Tibial nerve (tissue), 4 donors: ENCODE results near the gene SPRED1. TPM values are rescaled to one million over a fixed set of nuclear protein-coding genes. Genes with fewer than 3 reads are reported as not detected.

ENCODE experiments used
- DNase-seq, 2 donors: peaks; one replicate each; pipeline ENCODE4 v3.0.0-alpha.2; 2019; ENCODE audit warnings: low spot score in 2 of 2
- H3K27ac ChIP-seq, 4 donors: fragments of 200-600 bp; sonication (generic) in 3 of 4; one replicate each; pipeline ENCODE4 v1.5.1; 2017 to 2019; ENCODE audit warnings: mild to moderate bottlenecking in 1 of 4
- H3K27me3 ChIP-seq, 2 donors: fragments of 200-600 bp; sonication (generic) in 1 of 2; one replicate each; pipeline versions ENCODE4 v1.5.1 to v1.6.0; 2017 to 2019
- H3K36me3 ChIP-seq, 3 donors: fragments of 200-600 bp; sonication (generic); one replicate each; pipeline ENCODE4 v1.5.1; 2018 to 2019
- H3K4me1 ChIP-seq, 4 donors: fragments of 200-600 bp; sonication (generic) in 3 of 4; one replicate each; pipeline ENCODE4 v1.5.1; 2017 to 2019
- H3K4me3 ChIP-seq, 4 donors: fragments of 200-600 bp; sonication (generic) in 3 of 4; one replicate each; pipeline ENCODE4 v1.5.1; 2017 to 2019; ENCODE audit warnings: mild to moderate bottlenecking in 1 of 4, moderate library complexity in 1 of 4
- H3K9me3 ChIP-seq, 4 donors: fragments of 200-600 bp; sonication (generic) in 3 of 4; one replicate each; pipeline ENCODE4 v1.5.1; 2017 to 2019
- EP300 ChIP-seq, 2 donors: sonication (generic); formaldehyde crosslinking; IDR thresholded peaks; one replicate each; pipeline ENCODE4 v1.6.1; 2017; ENCODE audit warnings: antibody characterized with exemption in 2 of 2, mild to moderate bottlenecking in 1 of 2
- POLR2A ChIP-seq, 2 donors: fragments of 450-650 bp; IDR thresholded peaks; one replicate each; pipeline ENCODE4 v1.6.1; 2017; ENCODE audit warnings: antibody characterized with exemption in 2 of 2, mild to moderate bottlenecking in 2 of 2, moderate library complexity in 2 of 2
- WGBS, 2 donors: methylation state at CpG; one replicate each; pipeline ENCODE4 v1.1.5; 2018; 5-methylcytosine and 5-hydroxymethylcytosine counted together
- total RNA-seq, 4 donors: library from RNA; depleted of rRNA; stranded (reverse); fragments of >200 nt; gene quantifications; one replicate each; pipeline ENCODE4 v1.1.0, GENCODE V29; 2016
- TF ChIP-seq, protein P1 (sequence below), 5 experiments: fragments of 200-600 bp in 3 of 5; fragments of 450-650 bp in 2 of 5; sonication (generic) in 3 of 5; IDR thresholded peaks; one replicate each; pipeline ENCODE4 v1.5.1; 2016 to 2019; ENCODE audit warnings: antibody characterized with exemption in 5 of 5, mild to moderate bottlenecking in 3 of 5, moderate library complexity in 2 of 5

SPRED1 gene
- total RNA-seq, 4 donors from 2014 or later = 20.4 to 35.0 (median 29.0) TPM

DNA sequence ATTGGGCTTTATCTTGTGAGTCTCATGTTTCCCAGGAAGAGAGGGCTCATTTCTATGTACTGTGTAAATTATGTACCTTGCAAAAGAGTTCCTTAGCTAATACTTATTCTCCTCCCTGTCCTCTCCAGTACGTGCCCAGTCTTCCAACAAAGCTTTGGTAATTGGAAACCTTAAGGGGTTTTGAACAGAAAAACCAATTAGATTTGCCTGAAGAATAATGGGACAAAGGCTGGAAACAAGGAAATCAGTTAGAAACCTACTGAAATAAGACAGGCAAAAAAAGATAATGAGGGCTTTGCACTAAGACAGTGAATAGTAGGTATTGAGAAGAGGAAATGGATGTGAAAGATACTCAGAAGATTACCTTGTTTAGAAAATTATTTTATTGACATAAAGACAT, 82.5 kb downstream of the SPRED1 start:
- Histone ChIP-seq H3K36me3 (peaks cover 0 to 7% (median 0%) of the 10 kb centered on the region in 3 donors), H3K4me1 (no peaks in the 10 kb centered on the region), H3K27me3 (no peaks in the 10 kb centered on the region), H3K4me3 (no peak overlapping the region), H3K27ac (no peak overlapping the region), H3K9me3 (no peaks in the 10 kb centered on the region)
- 0 to 2% methylated on average over 1 of the region's 1 CpG for WGBS, 2 donors
- TF ChIP-seq EP300 (IDR thresholded peaks at IDR 0.05) = no peak
- TF ChIP-seq POLR2A (IDR thresholded peaks at IDR 0.05) = no peak
- TF ChIP-seq, protein P1, sequence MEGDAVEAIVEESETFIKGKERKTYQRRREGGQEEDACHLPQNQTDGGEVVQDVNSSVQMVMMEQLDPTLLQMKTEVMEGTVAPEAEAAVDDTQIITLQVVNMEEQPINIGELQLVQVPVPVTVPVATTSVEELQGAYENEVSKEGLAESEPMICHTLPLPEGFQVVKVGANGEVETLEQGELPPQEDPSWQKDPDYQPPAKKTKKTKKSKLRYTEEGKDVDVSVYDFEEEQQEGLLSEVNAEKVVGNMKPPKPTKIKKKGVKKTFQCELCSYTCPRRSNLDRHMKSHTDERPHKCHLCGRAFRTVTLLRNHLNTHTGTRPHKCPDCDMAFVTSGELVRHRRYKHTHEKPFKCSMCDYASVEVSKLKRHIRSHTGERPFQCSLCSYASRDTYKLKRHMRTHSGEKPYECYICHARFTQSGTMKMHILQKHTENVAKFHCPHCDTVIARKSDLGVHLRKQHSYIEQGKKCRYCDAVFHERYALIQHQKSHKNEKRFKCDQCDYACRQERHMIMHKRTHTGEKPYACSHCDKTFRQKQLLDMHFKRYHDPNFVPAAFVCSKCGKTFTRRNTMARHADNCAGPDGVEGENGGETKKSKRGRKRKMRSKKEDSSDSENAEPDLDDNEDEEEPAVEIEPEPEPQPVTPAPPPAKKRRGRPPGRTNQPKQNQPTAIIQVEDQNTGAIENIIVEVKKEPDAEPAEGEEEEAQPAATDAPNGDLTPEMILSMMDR (IDR thresholded peaks at IDR 0.05) = no peak
- DNase-seq = no peak

DNA sequence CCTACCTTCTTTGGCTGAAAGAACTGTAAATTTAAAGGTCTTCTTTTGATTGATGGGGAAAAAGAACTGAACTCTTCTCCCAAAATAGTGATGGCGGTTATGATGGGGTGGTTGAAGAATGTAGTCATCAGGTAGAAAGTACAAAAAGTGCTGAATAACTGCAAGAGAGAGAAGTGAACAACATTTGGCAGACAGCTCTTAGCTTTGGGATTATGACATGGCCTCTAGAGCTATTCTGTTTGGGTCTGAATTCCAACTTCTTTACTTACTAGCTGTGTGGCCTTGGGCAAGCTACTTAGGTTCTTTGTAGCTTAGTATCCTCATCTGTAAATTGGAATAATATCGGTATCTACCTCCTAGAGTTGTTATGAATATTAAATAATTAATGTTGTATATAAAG, 91.7 kb downstream of the SPRED1 start:
- Histone ChIP-seq H3K27me3 (no peaks in the 10 kb centered on the region), H3K4me1 (peaks cover 0 to 7% (median 0%) of the 10 kb centered on the region in 4 donors), H3K9me3 (no peaks in the 10 kb centered on the region), H3K4me3 (no peak overlapping the region), H3K27ac (no peak overlapping the region), H3K36me3 (peaks cover 0 to 22% (median 0%) of the 10 kb centered on the region in 3 donors)
- no peak for DNase-seq
- 89 to 98% methylated on average over 2 of the region's 2 CpGs for WGBS, 2 donors
- TF ChIP-seq, protein P1 (IDR thresholded peaks at IDR 0.05) = no peak
- no peak for TF ChIP-seq EP300 (IDR thresholded peaks at IDR 0.05)
- no peak for TF ChIP-seq POLR2A (IDR thresholded peaks at IDR 0.05)

DNA sequence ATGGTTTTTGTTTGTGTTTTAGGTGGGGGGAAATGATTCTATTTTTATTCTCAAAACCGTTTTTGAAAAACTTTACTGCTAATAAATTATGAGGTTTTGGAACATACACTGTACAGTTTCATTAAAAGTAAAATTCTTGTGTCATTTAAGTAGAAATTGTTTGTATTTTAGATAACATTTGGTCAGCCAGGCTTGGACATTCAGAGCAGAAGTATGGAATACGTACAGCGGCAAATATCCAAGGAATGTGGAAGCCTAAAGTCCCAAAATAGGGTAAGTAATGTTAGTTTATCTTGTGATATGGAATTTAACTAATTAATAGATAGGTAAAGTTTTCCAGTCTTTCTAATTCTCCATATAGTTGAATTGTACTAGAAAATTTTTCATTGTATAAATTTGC, 96.6 kb downstream of the SPRED1 start:
- no peak for DNase-seq
- no peak overlapping the region for H3K27ac ChIP-seq
- WGBS, 2 donors = 65 to 66% methylated on average over 3 of the region's 3 CpGs
- peaks cover 0 to 20% (median 0%) of the 10 kb centered on the region in 3 donors for H3K36me3 ChIP-seq
- H3K9me3 ChIP-seq = no peaks in the 10 kb centered on the region
- TF ChIP-seq, protein P1 (IDR thresholded peaks at IDR 0.05) = no peak
- TF ChIP-seq EP300 (IDR thresholded peaks at IDR 0.05) = no peak
- no peak for TF ChIP-seq POLR2A (IDR thresholded peaks at IDR 0.05)
- peaks cover 0 to 18% (median 0%) of the 10 kb centered on the region in 4 donors for H3K4me1 ChIP-seq
- H3K27me3 ChIP-seq = no peaks in the 10 kb centered on the region
- no peak overlapping the region for H3K4me3 ChIP-seq

DNA sequence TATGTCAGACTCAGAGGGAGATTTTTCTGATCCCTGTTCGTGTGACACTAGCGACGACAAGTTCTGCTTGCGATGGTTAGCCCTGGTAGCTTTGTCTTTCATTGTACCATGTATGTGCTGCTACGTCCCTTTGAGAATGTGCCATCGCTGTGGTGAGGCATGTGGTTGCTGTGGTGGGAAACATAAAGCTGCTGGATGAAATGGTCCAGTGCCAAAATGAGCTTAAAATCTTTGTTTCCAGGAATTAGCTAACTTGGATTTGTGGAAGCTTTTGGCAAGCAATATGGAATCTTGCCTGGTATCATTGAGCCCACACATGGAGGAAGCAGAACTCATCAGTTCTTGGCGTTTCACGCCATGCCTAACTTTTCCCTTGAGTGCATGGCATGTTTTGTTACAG, 98.8 kb downstream of the SPRED1 start:
- WGBS, 2 donors = 80% methylated on average over 8 of the region's 8 CpGs
- no peak for DNase-seq
- Histone ChIP-seq H3K4me3 (no peak overlapping the region), H3K27me3 (no peaks in the 10 kb centered on the region), H3K9me3 (no peaks in the 10 kb centered on the region), H3K27ac (no peak overlapping the region), H3K4me1 (peaks cover 0 to 21% (median 0%) of the 10 kb centered on the region in 4 donors), H3K36me3 (peaks cover 0 to 20% (median 0%) of the 10 kb centered on the region in 3 donors)
- TF ChIP-seq, protein P1 (IDR thresholded peaks at IDR 0.05) = no peak
- TF ChIP-seq EP300 (IDR thresholded peaks at IDR 0.05) = no peak
- TF ChIP-seq POLR2A (IDR thresholded peaks at IDR 0.05) = no peak

DNA sequence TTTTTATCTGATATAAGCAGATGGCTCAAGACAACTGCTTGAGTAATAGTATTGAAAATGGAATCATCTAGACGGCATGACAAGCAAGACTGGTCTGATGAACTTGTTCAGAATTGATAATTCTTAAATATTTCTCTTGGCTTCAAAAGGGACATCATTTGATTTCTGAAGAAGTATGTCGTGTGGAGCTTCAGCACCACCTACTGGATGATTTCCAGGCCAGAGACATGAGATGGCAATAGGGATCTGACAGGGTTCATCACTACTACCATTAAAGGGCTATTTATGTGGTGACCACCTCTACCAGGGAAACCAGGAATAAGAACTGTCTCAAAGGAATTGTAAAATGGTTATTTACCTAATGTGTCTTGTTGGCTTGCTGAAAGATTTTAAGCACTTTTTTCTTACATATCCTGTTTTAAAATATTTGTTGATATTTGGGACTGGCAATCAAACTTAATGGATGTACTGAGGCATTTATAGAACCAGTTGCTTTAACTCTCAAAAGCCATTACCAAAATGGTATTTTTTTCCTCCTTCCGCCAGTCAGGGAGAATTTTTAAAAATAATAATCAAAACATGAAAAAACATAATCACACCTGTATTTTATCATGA, 101.8 kb downstream of the SPRED1 start:
- Histone ChIP-seq H3K27me3 (no peaks in the 10 kb centered on the region), H3K9me3 (no peaks in the 10 kb centered on the region), H3K36me3 (peaks cover 0 to 20% (median 0%) of the 10 kb centered on the region in 3 donors), H3K4me3 (no peak overlapping the region), H3K4me1 (peaks cover 0 to 14% (median 0%) of the 10 kb centered on the region in 4 donors), H3K27ac (no peak overlapping the region)
- DNase-seq = peak; percentile 55 to 88
- WGBS, 2 donors = 31 to 33% methylated on average over 3 of the region's 3 CpGs
- TF ChIP-seq, protein P1 (IDR thresholded peaks at IDR 0.05) = peak; percentile 62 to 82 (median 72)
- TF ChIP-seq POLR2A (IDR thresholded peaks at IDR 0.05) (no peak), EP300 (IDR thresholded peaks at IDR 0.05) (peak in 1 of 2 donors; percentile 29)
